Measurements from ENCODE around the gene RTBDN.
"Not testable (repeated sequence)": the region's sequence is repeated elsewhere in the genome, so short reads cannot be mapped to it uniquely, and the experiment has no call there.

GRCh38 chr19:12797607-12798006 is 36.8 kb downstream of the RTBDN start:
- not testable (repeated sequence) for TF ChIP-seq CTCF (IDR thresholded peaks at IDR 0.05; ENCODE audit: low read depth, low read length, poor library complexity, severe bottlenecking); EZH2phosphoT487 (IDR thresholded peaks at IDR 0.05; ENCODE audit: borderline replicate concordance, low read length)
